NCI-H345 treated with DMSO at 0.1 percent for 48 hours (cell line): ENCODE measurements around the gene SLC43A3.
"Not testable (repeated sequence)": the region's sequence is repeated elsewhere in the genome, so short reads cannot be mapped to it uniquely, and the experiment has no call there.

ENCODE experiments used
- DNase-seq: peaks from one replicate; lab custom pipeline; 2025; ENCODE audit not compliant: unreplicated experiment; lab: John Stamatoyannopoulos, UW

The SLC43A3 gene

GRCh38 chr11:57460022-57460757 is 33.3 kb upstream of the SLC43A3 start, which contains the start of gene RTN4RL2:
RTN4RL2 (plus strand) TSS chr11:57460528; CDS start chr11:57460866, 338 bp downstream.
- DNase-seq: no peak

GRCh38 chr11:57459164-57460021 is 32.5 kb upstream of the SLC43A3 start:
- no peak for DNase-seq

GRCh38 chr11:57458410-57459163 is 31.7 kb upstream of the SLC43A3 start:
- no peak for DNase-seq

GRCh38 chr11:57458060-57458409 is 31.1 kb upstream of the SLC43A3 start:
- no peak for DNase-seq

GRCh38 chr11:57457643-57458023 is 30.7 kb upstream of the SLC43A3 start:
- DNase-seq: no peak

GRCh38 chr11:57456960-57457642 is 30.2 kb upstream of the SLC43A3 start:
- DNase-seq: peak; percentile 53

GRCh38 chr11:57453543-57454177 is 26.7 kb upstream of the SLC43A3 start:
- no peak for DNase-seq

- no peak for DNase-seq
Observed at GRCh38 chr11:57446055-57446454, 19.1 kb upstream of the SLC43A3 start.

- not testable (repeated sequence) for DNase-seq
Observed at GRCh38 chr11:57445122-57445394, 18.1 kb upstream of the SLC43A3 start.

- DNase-seq: no peak
Observed at GRCh38 chr11:57444362-57445121, 17.6 kb upstream of the SLC43A3 start.

- no peak for DNase-seq
Observed at GRCh38 chr11:57440744-57441414, 14.0 kb upstream of the SLC43A3 start.

- no peak for DNase-seq
Observed at GRCh38 chr11:57439786-57440185, 12.9 kb upstream of the SLC43A3 start.

GRCh38 chr11:57438345-57439285 is 11.7 kb upstream of the SLC43A3 start:
- no peak for DNase-seq

GRCh38 chr11:57436031-57436430 is 9.1 kb upstream of the SLC43A3 start:
- no peak for DNase-seq

- no peak for DNase-seq
Observed at GRCh38 chr11:57434640-57435546, 8.0 kb upstream of the SLC43A3 start.

- DNase-seq: no peak
Observed at GRCh38 chr11:57432714-57433163, 5.8 kb upstream of the SLC43A3 start.

GRCh38 chr11:57432149-57432561 is 5.2 kb upstream of the SLC43A3 start:
- DNase-seq: no peak
